ENCODE data around the gene CCDC146.

GRCh38 chr7:77184990-77185389, 62.6 kb downstream of the CCDC146 start:
- TF ChIP-seq CTCF (conservative IDR thresholded peaks at IDR 0.05 in 1 of 2, IDR thresholded peaks at IDR 0.05 in 1 of 2; ENCODE audit: extremely low read depth in 1 of 2, insufficient read depth in 1 of 2, low read depth in 1 of 2, low read length in 2 of 2) = no peak
- TF ChIP-seq EZH2 (IDR thresholded peaks at IDR 0.05; ENCODE audit: borderline replicate concordance, low read length) = no peak
